ENCODE results near the gene STX8.

Gene STX8

GRCh38 chr17:9330141-9330540, 245.5 kb downstream of the STX8 start:
- no peak for TF ChIP-seq CTCF (IDR thresholded peaks at IDR 0.05; ENCODE audit: insufficient read depth, low read length, missing control alignments)
- ChIA-PET CTCF (no interaction called here), POLR2A (no interaction called here)

GRCh38 chr17:9329251-9329921, 246.2 kb downstream of the STX8 start:
- CTCF ChIA-PET = no interaction called here
- no peak overlapping the region for H3K4me3 ChIP-seq (ENCODE audit: low read depth, low read length)
- POLR2A ChIA-PET = no interaction called here
- no peak for TF ChIP-seq CTCF (IDR thresholded peaks at IDR 0.05; ENCODE audit: insufficient read depth, low read length, missing control alignments)
- no peak for DNase-seq (ENCODE audit: low read depth, low spot score)

More at GRCh38 chr17:9330141-9330540, 245.5 kb downstream of the STX8 start:
- DNase-seq (ENCODE audit: low read depth, low spot score) = no peak
- no peak overlapping the region for H3K4me3 ChIP-seq (ENCODE audit: low read depth, low read length)

GRCh38 chr17:9324864-9325263, 250.8 kb downstream of the STX8 start:
- DNase-seq (ENCODE audit: low read depth, low spot score) = no peak
- POLR2A ChIA-PET = no interaction called here
- no peak for TF ChIP-seq CTCF (IDR thresholded peaks at IDR 0.05; ENCODE audit: insufficient read depth, low read length, missing control alignments)
- H3K4me3 ChIP-seq (ENCODE audit: low read depth, low read length) = no peak overlapping the region
- CTCF ChIA-PET = no interaction called here

DNA sequence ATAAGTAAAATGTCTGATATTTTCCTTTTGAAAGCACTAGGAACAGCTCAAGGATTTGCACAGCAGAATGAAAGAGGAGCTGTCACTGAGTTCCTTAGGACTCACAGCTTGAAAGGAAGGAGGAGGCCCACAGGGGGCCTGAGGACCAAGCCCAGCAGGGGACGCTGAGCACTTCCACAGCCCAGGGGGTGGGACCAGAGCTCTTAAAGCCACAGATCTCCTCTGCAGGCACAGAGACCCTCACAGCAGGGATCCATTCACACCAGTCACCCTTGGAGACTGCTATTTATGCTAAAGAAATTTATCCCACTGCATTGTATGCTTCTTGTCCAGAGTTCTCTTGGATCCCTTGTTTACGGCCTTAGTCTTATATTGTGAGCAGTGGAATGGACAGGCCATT, 253.3 kb downstream of the STX8 start:
- POLR2A ChIA-PET = no interaction called here
- no peak for TF ChIP-seq CTCF (IDR thresholded peaks at IDR 0.05; ENCODE audit: insufficient read depth, low read length, missing control alignments)
- no peak overlapping the region for H3K4me3 ChIP-seq (ENCODE audit: low read depth, low read length)
- no peak for DNase-seq (ENCODE audit: low read depth, low spot score)
- CTCF ChIA-PET = interaction anchor here (0.9 kb wide), 1 partner anchor 12 kb away, joined by 3 read pairs; no protein-coding TSS in a partner anchor

DNA sequence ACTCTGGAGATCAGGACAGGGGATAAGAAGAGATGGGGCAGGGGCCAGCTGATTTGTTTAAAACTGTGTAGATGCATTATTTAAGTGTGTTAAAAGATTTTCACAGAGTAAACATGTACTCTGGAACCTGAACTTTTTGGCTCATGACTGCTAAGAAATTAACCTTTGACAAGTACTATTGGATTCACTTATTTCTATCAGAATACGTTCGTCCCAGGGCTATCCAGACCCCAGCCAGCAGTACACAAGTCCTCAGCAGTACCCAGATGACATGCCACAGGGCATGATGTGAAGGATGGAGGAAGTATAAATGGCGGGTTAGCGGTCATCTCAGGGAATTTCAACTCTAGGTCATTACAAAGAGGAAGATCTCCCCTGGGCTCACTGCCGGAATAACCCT, 253.7 kb downstream of the STX8 start:
- ChIA-PET POLR2A (no interaction called here), CTCF (interaction anchor here (0.9 kb wide), 1 partner anchor 11 kb away, joined by 3 read pairs; no protein-coding TSS in a partner anchor)
- DNase-seq (ENCODE audit: low read depth, low spot score) = no peak
- H3K4me3 ChIP-seq (ENCODE audit: low read depth, low read length) = no peak overlapping the region
- no peak for TF ChIP-seq CTCF (IDR thresholded peaks at IDR 0.05; ENCODE audit: insufficient read depth, low read length, missing control alignments)

DNA sequence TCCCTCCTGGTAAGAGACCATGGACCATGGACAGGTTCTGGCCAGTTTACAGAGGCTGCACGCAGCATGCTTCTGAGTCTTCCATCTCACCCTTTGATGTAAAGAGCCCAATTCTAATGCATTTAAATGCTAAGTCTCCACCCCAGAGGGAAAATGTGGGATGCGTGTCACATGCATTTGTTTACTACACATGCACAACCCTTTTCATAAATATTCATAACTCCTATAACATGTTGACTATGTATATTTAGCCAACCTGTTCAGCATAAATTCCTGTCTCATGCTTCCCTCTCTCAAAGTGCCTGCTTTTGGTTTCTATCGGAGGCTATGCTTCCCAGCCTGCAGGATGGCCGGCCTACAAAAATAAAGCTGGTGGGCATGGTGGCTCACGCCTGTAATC, 260.3 kb downstream of the STX8 start:
- H3K4me3 ChIP-seq (ENCODE audit: low read depth, low read length) = no peak overlapping the region
- no peak for DNase-seq (ENCODE audit: low read depth, low spot score)
- TF ChIP-seq CTCF (IDR thresholded peaks at IDR 0.05; ENCODE audit: insufficient read depth, low read length, missing control alignments) = no peak
- POLR2A ChIA-PET = no interaction called here
- CTCF ChIA-PET = no interaction called here

Data from AG04449 (cell line).